TTC549 (cell line): ENCODE results near the gene HEPACAM.

Source experiments
- FAIRE-seq: peaks from 2 replicates; lab custom pipeline; 2012; peaks lifted over from hg19 to GRCh38; lab: Jason Lieb, UNC

Gene HEPACAM

GRCh38 chr11:124942466-124943253, 6.8 kb upstream of the HEPACAM start:
- no peak for FAIRE-seq

- FAIRE-seq, result no peak
Measured at GRCh38 chr11:124941703-124942102, 5.9 kb upstream of the HEPACAM start.

GRCh38 chr11:124938970-124939369, 3.1 kb upstream of the HEPACAM start:
- FAIRE-seq, result no peak

GRCh38 chr11:124938206-124938765, 2.4 kb upstream of the HEPACAM start:
- no peak for FAIRE-seq

- FAIRE-seq, result no peak
Measured at GRCh38 chr11:124937336-124937935, 1.6 kb upstream of the HEPACAM start.

GRCh38 chr11:124934862-124935547, 842 bp downstream of the HEPACAM start:
- FAIRE-seq, result no peak

- FAIRE-seq, result no peak
Measured at GRCh38 chr11:124930799-124931198, 5.0 kb downstream of the HEPACAM start.

GRCh38 chr11:124928942-124929665, 6.7 kb downstream of the HEPACAM start:
- no peak for FAIRE-seq

GRCh38 chr11:124923296-124923695, 12.6 kb downstream of the HEPACAM start:
- FAIRE-seq, result no peak

- FAIRE-seq, result no peak
Measured at GRCh38 chr11:124922831-124923230, 13.0 kb downstream of the HEPACAM start.

- no peak for FAIRE-seq
Measured at GRCh38 chr11:124920870-124921609, 14.8 kb downstream of the HEPACAM start.

- no peak for FAIRE-seq
Measured at GRCh38 chr11:124920356-124920755, 15.5 kb downstream of the HEPACAM start.

- no peak for FAIRE-seq
Measured at GRCh38 chr11:124919898-124920297, 15.9 kb downstream of the HEPACAM start.

- FAIRE-seq, result no peak
Measured at GRCh38 chr11:124918950-124919349, 16.9 kb downstream of the HEPACAM start, which contains the start of gene HEPN1. TSS of gene HEPN1 (plus strand) at chr11:124919250.

GRCh38 chr11:124917115-124917637, 18.7 kb downstream of the HEPACAM start:
- FAIRE-seq, result no peak

GRCh38 chr11:124916370-124916710, 19.5 kb downstream of the HEPACAM start:
- FAIRE-seq, result no peak

GRCh38 chr11:124915541-124916369, 20.1 kb downstream of the HEPACAM start:
- no peak for FAIRE-seq

GRCh38 chr11:124902616-124903015, 33.2 kb downstream of the HEPACAM start:
- no peak for FAIRE-seq

- no peak for FAIRE-seq
Measured at GRCh38 chr11:124900464-124900863, 35.4 kb downstream of the HEPACAM start.

- no peak for FAIRE-seq
Measured at GRCh38 chr11:124899383-124900145, 36.3 kb downstream of the HEPACAM start.
